Stimulated activated CD4-positive, alpha-beta T cell treated with anti-CD3 and anti-CD28 coated beads, Interleukin-15, amount 100 ng/mL, for 1 hour (primary cell): ENCODE data around the gene HDGFL3.

Experiments used
- DNase-seq, 2 donors: peaks; one replicate each; pipeline ENCODE4 v3.0.0-alpha.2; 2020; ENCODE audit warnings: low read depth in 1 of 2, low spot score in 1 of 2

HDGFL3 gene

DNA sequence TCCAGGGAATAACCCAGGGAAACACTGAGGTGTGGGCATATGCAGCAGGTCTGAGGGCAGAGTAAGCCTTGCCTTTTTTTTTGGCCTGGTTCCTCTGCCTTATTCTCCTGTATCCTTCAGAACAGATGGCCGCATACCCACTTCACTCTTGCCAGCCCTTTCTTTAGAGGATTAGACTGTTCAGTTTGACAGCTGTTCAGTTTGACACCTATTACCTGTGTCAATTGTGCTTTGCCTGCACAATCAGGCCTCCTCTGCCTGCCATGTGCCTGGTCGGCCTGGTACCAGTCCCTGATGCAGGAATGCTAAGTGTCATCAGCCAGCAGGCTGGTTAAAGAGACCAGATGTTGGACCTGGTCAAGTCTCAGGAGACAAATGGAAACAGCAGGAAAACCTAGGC, 77.8 kb downstream of the HDGFL3 start:
- DNase-seq: no peak

DNA sequence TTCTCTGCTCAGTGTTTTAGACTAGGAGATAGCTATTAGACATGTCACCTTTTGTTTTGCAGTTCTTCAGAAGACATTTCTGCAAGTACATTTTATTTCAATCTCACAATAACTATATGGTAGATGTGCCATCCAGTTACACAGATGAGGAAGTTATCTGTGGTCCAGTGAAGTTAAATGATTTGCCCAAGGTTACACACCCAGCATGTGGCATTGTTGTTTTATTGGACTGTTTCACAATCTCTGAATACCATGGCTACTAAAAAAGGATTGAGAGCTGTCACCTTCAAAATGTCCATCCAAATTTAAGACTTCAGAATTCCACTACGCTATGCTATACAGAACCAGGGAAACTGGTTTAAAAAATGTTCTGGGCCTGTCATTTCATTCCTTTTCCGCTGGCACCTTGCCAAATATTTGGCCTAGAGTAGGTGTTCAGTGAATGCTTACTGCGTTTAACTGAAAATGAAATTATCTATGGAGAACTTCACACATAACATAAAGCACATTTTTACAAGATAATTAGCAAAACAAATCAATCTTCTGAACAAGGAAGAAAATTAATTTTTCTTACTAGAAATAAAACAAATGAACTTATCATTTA, 80.0 kb downstream of the HDGFL3 start:
- no peak for DNase-seq

DNA sequence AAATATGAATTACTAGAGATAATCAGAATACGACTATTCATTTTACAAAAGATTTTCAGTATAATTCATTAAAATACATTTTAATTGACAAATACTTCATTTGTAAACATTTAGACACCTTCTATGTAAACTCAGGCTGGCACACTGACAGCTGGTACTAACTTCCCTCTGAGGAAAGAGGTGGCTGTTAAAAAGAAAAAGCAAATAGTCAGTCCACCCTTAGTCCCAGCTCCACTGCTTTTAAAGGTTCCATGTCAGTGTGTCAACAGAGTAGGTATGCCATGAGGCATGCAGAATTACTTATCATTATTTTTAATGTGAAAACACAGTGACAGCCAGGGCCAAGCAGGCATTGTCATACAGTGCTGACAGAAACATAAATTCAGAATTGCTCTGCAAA, 84.1 kb downstream of the HDGFL3 start:
- DNase-seq: no peak

DNA sequence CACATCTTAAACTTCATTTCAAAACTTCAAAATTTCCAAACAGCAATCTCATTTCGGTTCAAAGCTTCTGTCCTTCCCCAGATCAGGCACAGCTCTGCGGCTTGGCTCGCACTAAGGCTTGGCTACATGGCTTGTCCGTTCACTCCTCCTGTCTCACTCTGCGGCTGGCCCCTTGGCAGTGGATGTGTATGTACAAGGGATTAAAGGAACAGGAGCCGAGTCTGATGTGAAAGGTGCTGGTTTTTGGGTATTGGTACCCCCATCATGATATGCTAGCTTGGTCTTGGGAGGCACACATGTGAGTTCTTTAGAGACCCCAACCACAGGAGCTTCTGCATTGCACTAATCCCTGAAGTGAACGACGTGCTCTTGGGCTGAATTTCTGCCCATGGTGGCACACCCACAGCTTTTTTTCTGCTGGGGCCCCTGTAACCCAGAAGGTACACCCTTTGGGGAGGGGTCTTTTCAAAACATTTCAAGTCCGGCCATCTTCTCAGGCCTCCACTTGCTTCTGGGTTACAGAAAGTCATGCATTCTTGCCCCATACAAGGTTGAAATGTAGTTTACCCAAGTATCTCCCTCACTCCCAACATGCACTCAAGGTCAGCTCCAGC, 87.5 kb downstream of the HDGFL3 start:
- no peak for DNase-seq

DNA sequence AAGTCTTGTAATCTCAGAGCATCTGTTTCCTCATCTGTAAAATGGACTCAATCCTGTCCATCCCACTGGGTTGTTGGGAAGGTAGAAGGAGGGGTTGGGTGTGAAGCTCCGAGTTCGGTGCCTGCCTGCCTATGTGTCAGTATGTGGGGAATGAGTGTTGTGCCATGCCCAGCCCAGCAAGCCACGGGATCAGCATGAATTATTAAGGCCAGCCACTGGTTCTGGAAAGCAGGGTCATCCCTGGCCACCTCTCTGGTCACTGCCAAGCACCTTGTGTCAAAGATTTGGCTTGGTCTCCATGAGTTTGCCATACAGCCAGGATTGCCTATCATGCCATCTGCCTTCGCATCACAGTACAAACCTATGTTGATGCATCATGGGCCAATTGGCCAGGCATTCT, 88.7 kb downstream of the HDGFL3 start:
- no peak for DNase-seq

DNA sequence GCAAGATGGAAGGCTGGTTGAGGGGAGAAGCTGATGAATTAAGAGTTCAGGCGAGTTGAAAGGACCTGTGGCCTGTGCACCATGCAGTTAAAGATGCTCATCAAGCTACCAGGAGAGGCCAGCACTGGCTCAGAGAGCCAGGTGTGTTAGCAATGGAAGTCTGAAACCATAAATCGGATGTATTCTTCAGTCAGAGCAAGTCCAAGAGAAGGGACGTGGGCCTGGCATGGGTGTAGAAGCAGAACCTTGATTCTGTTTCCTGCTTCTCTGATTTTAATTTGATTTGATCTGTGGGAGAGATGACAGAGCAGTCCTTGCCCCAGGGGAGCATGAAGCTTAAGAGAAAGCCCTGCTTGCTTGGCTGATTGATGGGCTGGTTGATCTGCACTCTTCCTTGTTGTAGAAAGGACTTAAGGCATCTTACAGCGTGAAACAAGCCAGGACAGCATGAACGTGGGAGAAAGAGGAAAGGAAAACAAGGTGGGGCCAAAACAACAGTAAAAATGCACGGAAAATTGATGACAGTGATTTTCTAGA, 89.3 kb downstream of the HDGFL3 start:
- no peak for DNase-seq

DNA sequence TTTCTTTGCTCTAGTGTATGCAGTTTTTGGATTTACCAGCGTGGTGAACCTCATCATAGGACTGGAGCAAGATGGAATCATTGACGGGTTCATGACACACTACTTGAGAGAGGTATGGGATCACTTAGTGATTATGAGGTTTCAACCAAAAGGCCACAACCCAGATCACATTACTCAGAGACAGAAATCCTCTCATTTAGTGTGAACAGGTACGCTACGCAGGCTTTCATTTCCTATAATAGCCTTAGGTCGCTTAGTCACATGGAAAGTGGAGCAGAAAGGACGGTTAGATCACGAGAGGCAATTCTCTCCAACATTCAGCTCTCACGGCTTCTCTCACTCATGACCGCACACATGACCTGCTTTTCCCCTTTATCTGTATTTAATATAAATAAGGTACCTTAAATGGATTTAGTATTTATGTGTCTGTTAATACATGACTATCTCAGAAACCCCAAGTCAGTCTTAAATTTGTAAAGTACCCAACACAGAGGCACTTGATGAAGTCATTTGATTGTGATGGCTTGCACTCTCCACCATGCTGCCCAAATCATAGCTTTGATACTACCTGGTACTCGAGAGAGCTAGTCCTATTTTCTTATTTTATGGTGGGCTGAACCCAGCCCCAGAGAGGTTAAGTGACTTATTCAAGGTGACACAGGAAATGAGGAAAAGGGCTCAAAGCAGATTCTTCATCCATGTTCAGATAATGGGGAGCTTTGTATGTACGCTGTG, 91.6 kb downstream of the HDGFL3 start:
- no peak for DNase-seq

DNA sequence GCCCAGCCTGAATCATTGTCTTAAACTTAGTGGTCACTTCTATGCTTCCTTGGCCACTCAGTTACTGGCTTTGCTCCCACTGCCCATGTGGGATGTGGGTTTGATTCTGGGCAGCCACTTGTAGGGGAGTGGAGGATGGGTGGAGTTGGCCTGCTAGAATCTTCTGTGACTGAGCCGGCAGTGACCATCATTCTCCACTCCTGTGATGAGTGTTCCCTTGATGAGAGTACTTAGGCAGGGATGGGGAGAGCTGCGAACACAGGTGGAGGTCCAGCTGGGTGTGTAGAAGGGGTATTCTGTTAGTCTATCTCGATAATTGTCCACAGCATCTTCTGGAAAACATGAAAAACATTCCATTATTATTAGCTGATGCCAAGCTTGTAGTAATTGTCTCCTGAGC, 92.2 kb downstream of the HDGFL3 start:
- no peak for DNase-seq

DNA sequence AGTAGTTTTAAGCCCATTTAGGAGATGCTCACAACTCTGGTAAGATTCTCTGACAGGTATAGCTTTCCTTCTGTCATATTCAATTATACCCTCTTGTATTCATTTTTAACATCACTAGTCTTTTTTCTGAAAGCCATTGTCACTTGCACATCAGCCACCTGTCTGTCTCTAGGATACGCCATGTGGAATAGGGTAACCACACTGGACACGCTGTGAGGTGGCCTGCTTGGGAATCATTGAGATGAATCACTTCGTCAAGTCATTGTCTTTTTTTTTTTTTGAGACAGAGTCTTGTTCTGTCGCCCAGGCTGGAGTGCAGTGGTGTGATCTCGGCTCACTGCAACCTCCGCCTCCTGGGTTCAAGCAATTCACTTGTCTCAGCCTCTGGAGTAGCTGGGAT, 92.8 kb downstream of the HDGFL3 start:
- no peak for DNase-seq

DNA sequence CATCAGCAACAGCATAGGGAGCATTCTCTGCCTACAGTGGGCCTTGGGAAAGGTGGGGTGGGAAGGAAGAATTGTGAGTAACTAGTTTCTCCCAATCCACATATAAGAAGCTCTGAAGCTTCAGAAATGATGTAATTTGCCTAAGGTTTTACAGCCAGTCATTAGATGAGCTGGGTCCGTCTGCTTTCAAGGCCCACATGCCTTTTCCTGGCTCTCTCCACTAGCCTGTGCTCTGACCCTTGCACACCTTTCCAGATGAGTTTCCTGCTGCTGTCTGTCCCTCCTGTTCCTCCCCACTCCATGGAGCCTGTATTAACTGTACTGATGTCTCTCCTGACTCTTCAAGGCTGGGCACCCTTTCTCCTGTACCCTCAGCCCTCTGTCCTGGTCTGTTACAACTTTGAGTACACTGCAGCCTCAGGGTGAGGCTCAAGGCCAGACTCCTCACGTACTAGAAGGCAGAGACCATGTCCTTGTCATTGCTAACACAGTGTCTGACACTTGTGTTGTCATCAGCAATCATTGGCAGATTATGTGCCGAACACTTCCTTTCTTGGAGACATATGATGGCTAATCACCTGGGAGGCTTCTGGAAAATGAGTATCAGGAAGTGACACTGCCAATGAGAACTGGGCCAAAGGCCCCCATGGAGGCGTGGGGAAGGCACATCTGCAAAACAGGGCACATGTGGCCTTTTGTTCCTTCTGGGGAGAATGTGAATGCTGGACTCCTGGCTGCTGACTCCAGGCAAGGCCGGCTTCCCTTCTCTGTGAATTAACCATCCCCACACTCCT, 93.5 kb downstream of the HDGFL3 start:
- DNase-seq: no peak

DNA sequence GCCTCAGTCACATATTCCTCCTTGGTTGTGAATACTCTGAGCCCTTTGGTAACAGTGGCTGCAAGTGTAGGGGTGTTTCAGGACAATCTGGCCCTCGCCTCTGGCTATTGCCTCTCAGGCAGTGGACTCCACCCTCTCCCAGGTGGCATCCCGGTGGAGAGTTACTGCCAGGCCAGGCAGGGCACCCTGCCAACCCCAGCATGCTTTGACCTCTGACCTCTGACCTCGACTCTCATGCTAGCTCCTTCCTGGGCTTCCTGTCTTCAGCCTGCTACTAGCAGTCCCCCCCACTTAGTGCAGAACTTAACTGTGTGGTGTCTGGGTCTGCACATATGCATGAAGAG, 94.7 kb downstream of the HDGFL3 start:
- DNase-seq: no peak

DNA sequence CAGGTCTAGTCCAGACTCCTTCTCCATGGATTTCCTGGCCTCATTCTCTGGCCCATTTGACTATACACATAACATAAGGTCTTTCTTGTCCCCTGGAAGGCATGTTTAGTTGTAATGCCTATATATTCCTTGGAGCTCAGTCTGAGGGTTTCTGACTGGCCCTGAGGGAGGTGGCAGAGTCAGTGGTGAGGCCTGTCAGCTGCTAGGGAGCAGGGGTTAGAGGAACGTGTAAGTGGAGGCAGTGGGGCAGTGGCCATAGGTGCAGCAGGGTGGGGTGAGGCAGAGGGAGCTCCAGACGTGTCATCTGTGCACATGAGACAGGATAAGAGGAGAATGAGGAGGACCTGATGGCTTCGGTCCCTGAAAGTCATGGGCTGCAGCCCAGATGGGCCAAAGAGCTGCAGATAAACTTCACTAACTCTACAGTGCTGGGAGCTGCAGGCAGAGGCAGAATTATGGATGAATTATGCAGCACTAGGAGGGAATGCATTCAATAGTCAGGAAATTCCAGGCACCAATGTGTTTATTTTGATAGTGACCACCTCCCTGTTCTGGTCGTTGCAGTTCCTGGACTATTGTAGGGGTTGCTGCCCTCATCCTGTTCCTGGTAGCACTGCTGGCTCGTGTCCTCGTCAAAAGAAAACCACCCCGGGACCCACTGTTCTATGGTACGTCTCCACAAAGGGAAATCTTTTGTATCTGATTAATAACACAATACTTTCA, 95.2 kb downstream of the HDGFL3 start:
- no peak for DNase-seq

DNA sequence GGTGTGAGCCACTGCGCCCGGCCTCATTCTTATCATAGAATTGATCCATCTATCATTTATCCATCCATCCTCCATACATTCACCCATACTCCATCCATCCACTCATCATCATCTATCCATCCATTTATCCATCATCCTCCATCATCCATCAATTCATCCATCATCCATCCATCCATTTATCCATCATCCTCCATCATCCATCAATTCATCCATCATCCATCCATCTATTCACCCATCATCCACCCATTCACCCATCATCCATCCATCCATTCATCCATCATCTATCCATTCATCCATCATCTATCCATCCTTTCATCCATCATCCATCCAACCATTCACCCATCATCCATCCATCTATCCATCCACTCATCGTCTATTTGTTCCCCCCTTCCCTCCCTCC, 96.5 kb downstream of the HDGFL3 start:
- no peak for DNase-seq

DNA sequence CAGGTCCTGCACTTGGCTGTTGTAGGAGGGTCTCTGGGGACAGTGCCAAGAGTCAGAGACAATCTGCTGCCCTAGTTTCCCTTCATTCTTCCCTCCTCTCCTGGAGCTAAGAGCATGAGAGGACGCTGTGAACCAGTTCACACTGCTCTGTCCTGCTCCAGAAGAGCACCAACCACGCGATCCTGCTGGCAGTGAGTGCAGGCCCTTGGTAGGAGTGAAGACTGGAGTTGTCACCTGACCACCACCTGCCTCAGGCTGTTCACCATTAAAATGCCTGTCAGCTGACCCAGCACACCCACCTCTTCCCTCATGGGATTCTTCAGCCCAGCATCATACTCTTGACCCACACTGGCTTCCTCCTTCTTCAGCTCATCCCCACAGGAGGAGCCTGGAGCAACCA, 97.2 kb downstream of the HDGFL3 start:
- no peak for DNase-seq

DNA sequence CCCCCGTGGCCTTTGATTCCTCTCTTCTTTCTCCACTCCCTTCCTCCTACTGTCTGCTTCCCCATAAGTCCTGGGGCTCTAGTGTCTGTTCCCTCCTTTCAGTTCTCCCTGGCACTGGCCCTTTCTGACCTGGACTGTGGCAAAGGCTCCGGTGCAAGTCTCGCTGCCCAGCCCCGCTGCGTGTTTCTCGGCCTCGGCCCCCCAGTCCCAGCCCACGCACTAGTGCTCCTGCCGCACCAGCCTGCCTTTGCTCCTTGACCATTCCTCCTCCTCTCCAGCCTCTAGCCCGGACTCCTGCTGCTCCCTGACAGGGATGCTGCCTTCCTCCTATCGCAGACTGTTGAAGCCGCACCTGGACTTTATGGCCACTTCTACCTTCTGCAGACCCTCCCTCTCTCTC, 98.1 kb downstream of the HDGFL3 start:
- DNase-seq: no peak

DNA sequence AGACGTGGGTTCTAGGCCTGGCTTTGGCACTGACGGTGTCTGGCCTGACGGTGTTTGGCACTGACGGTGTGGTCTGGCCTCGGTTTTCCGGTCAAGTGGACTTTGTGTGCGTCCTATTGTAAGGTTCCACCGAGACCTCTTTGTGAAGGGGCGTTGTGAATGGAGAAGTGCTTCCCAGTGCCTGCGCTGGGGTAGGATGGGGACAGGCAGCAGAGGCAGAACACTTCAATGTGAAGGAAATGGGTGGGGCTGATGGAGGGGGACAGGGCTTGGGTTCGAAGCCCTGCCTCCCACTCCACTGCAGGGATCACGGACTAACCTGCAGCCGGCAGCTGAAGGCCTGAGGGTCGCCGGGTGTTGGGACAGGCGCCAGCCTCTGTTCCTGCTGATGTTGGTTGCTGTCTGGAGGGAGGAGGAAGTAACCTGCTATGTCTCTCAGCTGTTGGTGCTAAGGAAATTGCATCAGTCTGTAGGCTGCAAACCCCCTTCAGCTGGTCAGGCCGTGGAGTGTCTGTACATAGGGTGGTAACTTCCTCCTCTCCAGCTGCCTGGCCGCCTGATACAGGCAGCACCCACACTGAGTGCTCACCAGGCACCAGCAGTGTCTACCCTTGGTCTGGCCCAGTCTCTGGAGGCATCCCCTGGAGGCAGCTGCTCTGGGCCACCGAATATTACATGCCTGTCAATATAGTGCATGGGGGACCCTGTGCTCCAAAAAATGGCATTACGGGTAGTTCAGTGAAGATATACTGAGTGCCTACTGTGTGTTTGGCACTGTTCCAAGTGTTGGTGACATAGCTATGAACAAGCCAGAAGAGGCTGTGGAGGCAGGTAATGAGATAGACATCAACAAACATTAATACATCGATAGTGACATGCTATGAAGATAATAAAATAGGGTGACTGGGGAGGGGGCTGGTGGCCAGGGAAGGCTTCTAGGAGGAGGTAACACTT, 99.1 kb downstream of the HDGFL3 start:
- DNase-seq: no peak

DNA sequence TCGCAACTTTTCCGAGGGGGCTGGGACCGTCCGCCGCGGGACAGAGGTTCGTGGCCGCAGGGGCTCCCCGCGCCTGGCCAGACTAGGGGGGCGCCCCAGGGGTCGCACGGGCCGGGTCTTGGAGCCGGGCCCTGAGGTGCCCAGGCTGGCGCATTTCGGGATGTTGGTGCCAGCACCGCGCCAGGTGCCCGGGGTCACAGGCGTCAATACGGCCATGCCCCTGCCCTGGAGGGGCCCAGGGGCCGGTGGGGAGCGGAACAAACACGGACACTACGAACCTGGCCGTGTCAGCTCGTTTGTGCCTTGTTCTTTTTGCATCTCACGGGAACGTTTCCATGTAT, 99.8 kb downstream of the HDGFL3 start:
- no peak for DNase-seq

DNA sequence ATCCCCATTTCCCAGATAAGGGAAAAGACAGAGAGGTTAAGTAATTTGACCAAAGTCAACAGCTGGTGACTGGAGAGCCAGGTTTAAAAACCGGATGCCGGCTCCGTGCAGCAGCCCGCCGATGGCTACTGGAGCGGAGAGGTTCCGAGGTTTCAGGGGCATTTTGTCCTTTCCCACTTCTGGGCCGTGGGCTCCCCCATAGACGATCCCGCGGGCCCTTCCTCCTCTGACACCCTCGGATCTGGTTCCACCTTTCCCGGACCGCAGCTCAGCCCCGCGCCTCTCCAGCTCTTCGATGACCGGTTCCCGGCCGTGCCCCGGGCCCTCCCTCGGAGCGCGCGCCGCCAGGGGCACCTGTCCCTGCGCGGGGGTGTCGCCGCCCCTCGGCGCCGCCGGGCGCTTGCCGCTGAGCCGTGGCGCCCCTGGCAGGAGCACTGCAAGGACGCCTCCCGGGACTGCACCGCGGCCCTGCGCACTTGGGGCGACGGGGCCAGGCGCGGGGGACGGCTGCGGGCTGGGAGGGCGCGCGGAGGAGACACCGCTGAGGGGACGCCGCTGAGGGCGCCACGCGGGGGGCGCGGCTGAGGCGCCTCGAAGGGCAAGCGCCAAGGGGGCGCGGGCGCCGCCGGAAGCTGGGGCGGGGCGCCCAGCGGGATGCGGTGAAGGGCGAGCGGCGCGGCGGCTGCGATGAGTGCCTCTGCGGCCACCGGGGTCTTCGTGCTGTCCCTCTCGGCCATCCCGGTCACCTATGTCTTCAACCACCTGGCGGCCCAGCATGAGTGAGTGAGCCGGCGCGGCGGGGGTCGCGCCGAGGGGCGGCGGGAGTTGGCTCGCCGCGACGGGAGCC, 100.4 kb downstream of the HDGFL3 start, which contains the start of gene TM6SF1:
Gene TM6SF1 (plus strand): TSS at position 652 of the 847 bp plus-strand sequence. CDS start 36 bp downstream, at position 688.
- DNase-seq: no peak

DNA sequence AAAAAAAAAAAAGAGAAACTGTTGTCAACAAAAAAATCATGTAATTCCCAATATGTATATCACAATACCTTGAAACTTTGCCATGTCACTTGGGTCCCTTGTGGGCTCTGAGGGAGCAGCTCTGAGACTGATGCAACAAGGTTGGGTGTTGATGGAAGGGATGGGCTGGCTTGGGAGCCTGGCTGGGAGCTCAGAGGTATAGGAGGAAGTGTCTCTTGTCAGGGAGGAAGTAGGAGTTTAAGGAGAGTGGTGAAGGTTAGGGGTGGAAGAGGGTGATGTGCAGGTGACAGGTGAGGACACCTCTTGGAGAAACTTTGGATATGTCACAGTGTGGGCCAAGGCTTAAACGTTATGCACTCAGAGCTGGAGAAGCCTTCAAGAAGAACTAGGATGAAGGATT, 102.2 kb downstream of the HDGFL3 start:
- no peak for DNase-seq
